ENCODE measurements around the gene PLA2G15. TPM values are rescaled to one million over a fixed set of nuclear protein-coding genes. Genes with fewer than 3 reads are reported as not detected.

Gene PLA2G15
- total RNA-seq, 2 experiments from 2014 or later: 6.0 to 7.0 TPM

Small RNAs within 50 kb of the gene (microRNA-seq; reads per million reads assigned to microRNA genes)
- gene MIR6773 (ENCODE audit: borderline replicate concordance): not detected

Other genes with a start within 250 kb of the PLA2G15 start
- gene DPEP2, start 245.9 kb upstream of the PLA2G15 start, total RNA-seq: 1 to 10 TPM; 3.2 to 3.8 TPM
- not detected for gene DPEP2NB, start 229.5 kb upstream of the PLA2G15 start, total RNA-seq
- gene DDX28, start 222.1 kb upstream of the PLA2G15 start, total RNA-seq: 10 to 100 TPM; 13.7 to 17.1 TPM
- 10 to 100 TPM; 29.5 to 33.1 TPM for gene DUS2, start 222.1 kb upstream of the PLA2G15 start, total RNA-seq
- 10 to 100 TPM; 68.4 to 81.2 TPM for gene NFATC3, start 160.0 kb upstream of the PLA2G15 start, total RNA-seq
- gene ESRP2, start 9.2 kb upstream of the PLA2G15 start, total RNA-seq: under 1 TPM; 0.58 to 0.85 TPM
- 10 to 100 TPM; 55.7 to 58.7 TPM for gene SLC7A6, start 19.2 kb downstream of the PLA2G15 start, total RNA-seq
- 10 to 100 TPM; 17.4 to 21.7 TPM for gene SLC7A6OS, start 65.6 kb downstream of the PLA2G15 start, total RNA-seq
- 10 to 100 TPM; 62.7 to 70.7 TPM for gene PRMT7, start 65.6 kb downstream of the PLA2G15 start, total RNA-seq
- under 1 TPM; 0.07 to 0.37 TPM for gene SMPD3, start 203.1 kb downstream of the PLA2G15 start, total RNA-seq